ENCODE results near the gene LAMP5.

Gene LAMP5

DNA sequence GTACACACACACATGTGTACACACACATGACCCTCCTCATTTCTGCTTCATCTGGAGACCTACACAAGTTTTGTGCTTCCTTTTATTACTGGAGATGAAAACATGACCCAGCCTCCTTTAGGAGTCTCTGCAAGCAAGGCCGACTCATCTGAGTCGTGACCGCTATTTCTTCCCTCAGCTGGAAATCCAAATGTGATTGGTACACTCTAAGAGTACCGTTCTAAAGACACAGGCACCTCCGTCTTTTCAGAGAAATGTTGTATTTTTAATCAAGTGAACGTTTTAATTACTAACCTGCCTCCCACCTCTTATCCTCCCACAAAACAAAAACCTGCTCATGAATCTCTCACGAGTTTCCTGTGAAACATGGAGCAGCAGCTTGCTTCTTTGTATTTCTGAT is 63.0 kb downstream of the LAMP5 start:
- Histone ChIP-seq H3K79me2 (ENCODE audit: insufficient read depth, low read length) (no peaks in the 10 kb centered on the region), H3K27me3 (ENCODE audit: insufficient read depth, low read length, poor library complexity, severe bottlenecking) (no peaks in the 10 kb centered on the region), H3K4me3 (ENCODE audit: low read length, poor library complexity, severe bottlenecking) (no peak overlapping the region), H3K9me2 (replicated peaks; ENCODE audit: low read depth, low read length) (no peaks in the 10 kb centered on the region), H3K9ac (ENCODE audit: low read depth, low read length, poor library complexity, severe bottlenecking) (peak overlapping the region; percentile 60), H3K4me1 (ENCODE audit: insufficient read depth, low read length, poor library complexity, severe bottlenecking) (peaks cover 70% of the 10 kb centered on the region), H4K20me1 (ENCODE audit: insufficient read depth, low read length, poor library complexity, severe bottlenecking) (no peaks in the 10 kb centered on the region), H3K9me3 (ENCODE audit: insufficient read depth, low read depth, low read length) (no peaks in the 10 kb centered on the region), H3K4me2 (ENCODE audit: low read depth, low read length, poor library complexity, severe bottlenecking) (peak overlapping the region; percentile 63), H2AFZ (ENCODE audit: low read length) (peak overlapping the region; percentile 26; the same call in 1 of the 2 replicates), H3F3A (ENCODE audit: low read depth) (peaks cover 6% of the 10 kb centered on the region), H3K36me3 (ENCODE audit: insufficient read depth, low read length) (no peaks in the 10 kb centered on the region)
- no peak for TF ChIP-seq EZH2phosphoT487 (IDR thresholded peaks at IDR 0.05; ENCODE audit: borderline replicate concordance)
- TF ChIP-seq, protein P1, sequence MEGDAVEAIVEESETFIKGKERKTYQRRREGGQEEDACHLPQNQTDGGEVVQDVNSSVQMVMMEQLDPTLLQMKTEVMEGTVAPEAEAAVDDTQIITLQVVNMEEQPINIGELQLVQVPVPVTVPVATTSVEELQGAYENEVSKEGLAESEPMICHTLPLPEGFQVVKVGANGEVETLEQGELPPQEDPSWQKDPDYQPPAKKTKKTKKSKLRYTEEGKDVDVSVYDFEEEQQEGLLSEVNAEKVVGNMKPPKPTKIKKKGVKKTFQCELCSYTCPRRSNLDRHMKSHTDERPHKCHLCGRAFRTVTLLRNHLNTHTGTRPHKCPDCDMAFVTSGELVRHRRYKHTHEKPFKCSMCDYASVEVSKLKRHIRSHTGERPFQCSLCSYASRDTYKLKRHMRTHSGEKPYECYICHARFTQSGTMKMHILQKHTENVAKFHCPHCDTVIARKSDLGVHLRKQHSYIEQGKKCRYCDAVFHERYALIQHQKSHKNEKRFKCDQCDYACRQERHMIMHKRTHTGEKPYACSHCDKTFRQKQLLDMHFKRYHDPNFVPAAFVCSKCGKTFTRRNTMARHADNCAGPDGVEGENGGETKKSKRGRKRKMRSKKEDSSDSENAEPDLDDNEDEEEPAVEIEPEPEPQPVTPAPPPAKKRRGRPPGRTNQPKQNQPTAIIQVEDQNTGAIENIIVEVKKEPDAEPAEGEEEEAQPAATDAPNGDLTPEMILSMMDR (conservative IDR thresholded peaks at IDR 0.05; ENCODE audit: low read length): no peak

DNA sequence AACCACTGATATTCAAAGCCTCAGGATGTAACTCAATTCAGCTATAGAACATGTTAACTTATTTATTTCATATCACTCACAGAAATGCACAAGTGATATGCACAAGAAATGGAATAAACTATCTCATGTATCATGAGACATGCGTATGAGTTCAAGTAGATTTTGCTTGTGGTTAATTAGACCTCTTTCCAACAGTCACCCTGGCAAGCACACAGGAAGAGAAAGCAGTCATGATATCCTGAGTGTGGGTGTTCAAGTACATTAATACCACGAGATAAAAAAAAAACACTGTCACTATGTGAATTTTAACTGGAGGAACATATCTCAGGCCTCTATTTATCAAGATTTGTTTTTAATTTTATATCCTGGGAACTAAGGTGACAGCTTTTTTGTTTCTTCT is 64.2 kb downstream of the LAMP5 start:
- H3K9me2 ChIP-seq (replicated peaks; ENCODE audit: low read depth, low read length): no peaks in the 10 kb centered on the region
- peak overlapping the region; percentile 60 for H3K9ac ChIP-seq (ENCODE audit: low read depth, low read length, poor library complexity, severe bottlenecking)
- H3F3A ChIP-seq (ENCODE audit: low read depth): peaks cover 6% of the 10 kb centered on the region
- H2AFZ ChIP-seq (ENCODE audit: low read length): peak overlapping the region; percentile 24; the same call in 1 of the 2 replicates
- peaks cover 82% of the 10 kb centered on the region for H3K4me1 ChIP-seq (ENCODE audit: insufficient read depth, low read length, poor library complexity, severe bottlenecking)
- no peaks in the 10 kb centered on the region for H3K9me3 ChIP-seq (ENCODE audit: insufficient read depth, low read depth, low read length)
- no peaks in the 10 kb centered on the region for H3K36me3 ChIP-seq (ENCODE audit: insufficient read depth, low read length)
- peak overlapping the region; percentile 60 for H3K4me3 ChIP-seq (ENCODE audit: low read length, poor library complexity, severe bottlenecking)
- H3K27me3 ChIP-seq (ENCODE audit: insufficient read depth, low read length, poor library complexity, severe bottlenecking): no peaks in the 10 kb centered on the region
- no peaks in the 10 kb centered on the region for H4K20me1 ChIP-seq (ENCODE audit: insufficient read depth, low read length, poor library complexity, severe bottlenecking)
- H3K79me2 ChIP-seq (ENCODE audit: insufficient read depth, low read length): no peaks in the 10 kb centered on the region
- peak overlapping the region; percentile 63 for H3K4me2 ChIP-seq (ENCODE audit: low read depth, low read length, poor library complexity, severe bottlenecking)
- TF ChIP-seq EZH2phosphoT487 (IDR thresholded peaks at IDR 0.05; ENCODE audit: borderline replicate concordance): no peak
- TF ChIP-seq, protein P1 (conservative IDR thresholded peaks at IDR 0.05; ENCODE audit: low read length): no peak
